ENCODE measurements around the gene OGT. TPM values are rescaled to one million over a fixed set of nuclear protein-coding genes. Genes with fewer than 3 reads are reported as not detected.
"Not testable (repeated sequence)": the region's sequence is repeated elsewhere in the genome, so short reads cannot be mapped to it uniquely, and the experiment has no call there.

Gene OGT
- total RNA-seq, 1 donor from 2014 or later: 104 TPM

DNA sequence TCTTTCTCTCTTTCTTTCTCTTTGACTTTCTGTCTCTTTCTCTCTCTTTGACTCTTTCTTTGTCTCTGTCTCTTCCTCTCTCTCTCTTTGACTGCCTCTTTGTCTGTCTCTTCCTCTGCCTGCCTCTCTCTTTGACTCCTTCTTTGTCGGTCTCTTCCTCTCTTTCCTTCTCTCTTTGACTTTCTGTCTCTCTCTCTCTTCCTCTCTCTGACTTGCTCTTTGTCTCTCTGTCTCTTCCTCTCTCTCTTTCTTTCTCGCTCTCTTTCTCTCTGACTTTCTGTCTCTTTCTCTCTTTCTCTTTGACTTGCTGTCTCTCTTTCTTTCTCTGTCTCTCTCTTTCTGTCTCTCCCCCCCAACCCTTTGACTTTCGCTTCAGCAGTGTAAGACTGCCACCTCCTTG is 36.4 kb upstream of the OGT start:
- FAIRE-seq (no peak), DNase-seq (ENCODE audit: low read depth) (no peak)
- no peak for TF ChIP-seq CTCF (IDR thresholded peaks at IDR 0.05; ENCODE audit: insufficient read depth, low read length, severe bottlenecking)

GRCh38 chrX:71502080-71502479 is 30.8 kb upstream of the OGT start:
- not testable (repeated sequence) for DNase-seq (ENCODE audit: low read depth); H3K4me3 ChIP-seq (ENCODE audit: low read depth, low read length); FAIRE-seq; H3K27me3 ChIP-seq (ENCODE audit: control insufficient read depth, insufficient read depth, low read length); H3K36me3 ChIP-seq (ENCODE audit: control insufficient read depth, insufficient read depth, low read length)

More for the DNA sequence above, 36.4 kb upstream of the OGT start:
- H3K27me3 ChIP-seq (ENCODE audit: control insufficient read depth, insufficient read depth, low read length): no peaks in the 10 kb centered on the region
- H3K4me3 ChIP-seq (ENCODE audit: low read depth, low read length): no peak overlapping the region
- no peaks in the 10 kb centered on the region for H3K36me3 ChIP-seq (ENCODE audit: control insufficient read depth, insufficient read depth, low read length)

DNA sequence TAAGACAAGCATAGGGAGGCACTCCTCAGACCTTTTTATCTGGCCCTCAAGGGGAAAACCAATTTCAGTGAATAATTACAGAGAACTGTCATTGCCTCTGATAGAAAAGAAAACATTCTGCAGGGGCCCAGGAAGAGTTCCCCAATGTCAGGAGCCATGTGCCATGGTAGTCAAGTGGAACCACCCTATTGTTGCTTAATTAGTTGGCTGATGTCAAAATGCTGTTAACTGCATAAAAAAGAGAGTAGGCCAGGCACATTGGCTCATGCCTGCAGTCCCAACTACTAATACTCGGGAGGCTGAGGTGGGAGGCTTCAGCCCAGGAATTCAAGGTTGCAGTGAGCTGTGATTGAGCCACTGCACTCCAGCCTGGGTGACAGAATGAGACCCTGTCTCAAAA is 28.6 kb upstream of the OGT start:
- DNase-seq (ENCODE audit: low read depth) (no peak), FAIRE-seq (no peak)
- Histone ChIP-seq H3K27me3 (ENCODE audit: control insufficient read depth, insufficient read depth, low read length) (no peaks in the 10 kb centered on the region), H3K4me3 (ENCODE audit: low read depth, low read length) (no peak overlapping the region), H3K36me3 (ENCODE audit: control insufficient read depth, insufficient read depth, low read length) (no peaks in the 10 kb centered on the region)
- TF ChIP-seq CTCF (IDR thresholded peaks at IDR 0.05; ENCODE audit: insufficient read depth, low read length, severe bottlenecking): no peak

GRCh38 chrX:71509289-71509688 is 23.6 kb upstream of the OGT start:
- FAIRE-seq: no peak

DNA sequence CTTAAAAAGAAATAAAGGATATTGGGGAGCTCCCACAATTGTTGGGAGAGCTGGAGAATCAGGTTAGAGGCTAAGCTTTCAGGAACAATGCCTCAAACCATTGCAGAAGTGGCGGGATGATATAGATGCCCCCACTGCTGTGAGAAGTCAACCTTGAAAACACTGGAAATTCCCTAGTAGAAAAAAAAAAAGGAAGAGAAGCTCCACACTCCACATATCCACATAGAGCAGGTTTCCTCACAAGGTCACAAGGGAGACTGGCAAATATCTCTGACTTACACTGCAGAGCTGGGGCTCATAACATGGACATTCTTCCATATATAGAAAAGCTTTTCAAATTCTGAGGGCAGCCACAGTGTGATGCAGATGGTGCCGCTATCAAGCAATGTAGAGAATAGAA is 22.7 kb upstream of the OGT start:
- Histone ChIP-seq H3K4me3 (ENCODE audit: low read depth, low read length) (no peak overlapping the region), H3K27me3 (ENCODE audit: control insufficient read depth, insufficient read depth, low read length) (no peaks in the 10 kb centered on the region), H3K36me3 (ENCODE audit: control insufficient read depth, insufficient read depth, low read length) (no peaks in the 10 kb centered on the region)
- no peak for TF ChIP-seq CTCF (IDR thresholded peaks at IDR 0.05; ENCODE audit: insufficient read depth, low read length, severe bottlenecking)
- DNase-seq (ENCODE audit: low read depth) (no peak), FAIRE-seq (no peak)

More at GRCh38 chrX:71509289-71509688, 23.6 kb upstream of the OGT start:
- no peak for TF ChIP-seq CTCF (IDR thresholded peaks at IDR 0.05; ENCODE audit: insufficient read depth, low read length, severe bottlenecking)
- DNase-seq (ENCODE audit: low read depth): no peak
- Histone ChIP-seq H3K27me3 (ENCODE audit: control insufficient read depth, insufficient read depth, low read length) (no peaks in the 10 kb centered on the region), H3K36me3 (ENCODE audit: control insufficient read depth, insufficient read depth, low read length) (no peaks in the 10 kb centered on the region), H3K4me3 (ENCODE audit: low read depth, low read length) (no peak overlapping the region)

DNA sequence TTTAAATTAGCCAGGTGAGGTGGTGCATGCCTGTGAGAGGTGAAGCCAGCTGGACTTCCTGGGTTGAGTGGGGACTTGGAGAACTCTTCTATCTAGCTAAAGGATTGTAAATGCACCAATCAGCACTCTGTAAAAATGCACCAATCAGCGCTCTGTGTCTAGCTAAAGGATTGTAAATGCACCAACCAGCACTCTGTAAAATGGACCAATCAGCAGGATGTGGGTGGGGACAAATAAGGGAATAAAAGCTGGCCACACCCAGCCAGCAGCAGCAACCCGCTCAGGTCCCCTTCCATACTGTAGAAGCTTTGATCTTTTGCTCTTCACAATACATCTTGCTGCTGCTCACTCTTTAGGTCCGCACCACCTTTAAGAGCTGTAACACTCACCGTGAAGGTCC is 19.2 kb upstream of the OGT start:
- not testable (repeated sequence) for H3K4me3 ChIP-seq (ENCODE audit: low read depth, low read length); H3K36me3 ChIP-seq (ENCODE audit: control insufficient read depth, insufficient read depth, low read length); FAIRE-seq; H3K27me3 ChIP-seq (ENCODE audit: control insufficient read depth, insufficient read depth, low read length); DNase-seq (ENCODE audit: low read depth)

GRCh38 chrX:71514367-71515037 is 18.4 kb upstream of the OGT start:
- H3K36me3 ChIP-seq (ENCODE audit: control insufficient read depth, insufficient read depth, low read length): no peaks in the 10 kb centered on the region
- FAIRE-seq: peak; percentile 32

More at GRCh38 chrX:71514367-71515037, 18.4 kb upstream of the OGT start:
- H3K27me3 ChIP-seq (ENCODE audit: control insufficient read depth, insufficient read depth, low read length): no peaks in the 10 kb centered on the region
- no peak for TF ChIP-seq CTCF (IDR thresholded peaks at IDR 0.05; ENCODE audit: insufficient read depth, low read length, severe bottlenecking)
- no peak for DNase-seq (ENCODE audit: low read depth)
- no peak overlapping the region for H3K4me3 ChIP-seq (ENCODE audit: low read depth, low read length)
